GM23338 (cell line): Measurements from ENCODE around the gene CETN1.

ENCODE experiments used
- CREB1 ChIP-seq: fragments of 250-450 bp; sonication (Bioruptor Pico); IDR thresholded peaks from 2 replicates; pipeline ENCODE4 v1.5.0; 2020; ENCODE audit warnings: low read depth, mild to moderate bottlenecking, moderate library complexity
- EZH2 ChIP-seq: fragments of 200-600 bp; sonication (generic); IDR thresholded peaks from one replicate; pipeline ENCODE4 v1.8.0; 2017; ENCODE audit warnings: antibody characterized with exemption, mild to moderate bottlenecking, low read depth; ENCODE audit not compliant: unreplicated experiment
- EZH2phosphoT487 ChIP-seq: fragments of 200-600 bp; sonication (generic); IDR thresholded peaks from one replicate; pipeline ENCODE4 v1.8.1; 2018; ENCODE audit warnings: antibody characterized with exemption; ENCODE audit not compliant: unreplicated experiment
- JUNB ChIP-seq: IDR thresholded peaks from one replicate; pipeline ENCODE4 v1.6.1; 2016; ENCODE audit warnings: antibody characterized with exemption; ENCODE audit not compliant: unreplicated experiment
- NANOG ChIP-seq: IDR thresholded peaks from 2 replicates; pipeline ENCODE4 v1.6.1; 2016; ENCODE audit warnings: antibody characterized with exemption, borderline replicate concordance
- POLR2AphosphoS5 ChIP-seq: IDR thresholded peaks from 2 replicates; pipeline ENCODE4 v1.6.1; 2016; ENCODE audit warnings: antibody characterized with exemption, low read depth
- ZNF114 ChIP-seq: fragments of 250-450 bp; sonication (Bioruptor Pico); IDR thresholded peaks from 2 replicates; pipeline ENCODE4 v1.5.0; 2020; ENCODE audit warnings: mild to moderate bottlenecking, moderate library complexity
- ZNF331 ChIP-seq: fragments of 250-450 bp; sonication (Bioruptor Pico); IDR thresholded peaks from 2 replicates; pipeline ENCODE4 v1.5.0; 2020; ENCODE audit warnings: low read depth, mild to moderate bottlenecking, moderate library complexity
- ZNF462 ChIP-seq: fragments of 250-450 bp; sonication (Bioruptor Pico); IDR thresholded peaks from 2 replicates; pipeline ENCODE4 v1.5.0; 2020; ENCODE audit warnings: mild to moderate bottlenecking, moderate library complexity
- TF ChIP-seq, protein P1 (sequence below), 2 experiments: fragments of 200-600 bp in 1 of 2; sonication (generic) in 1 of 2; conservative IDR thresholded peaks; 2 replicates each; pipeline versions ENCODE4 v1.5.1 to v1.6.1; 2016 to 2017; ENCODE audit warnings: antibody characterized with exemption in 2 of 2, low read depth in 2 of 2, mild to moderate bottlenecking in 2 of 2, moderate library complexity in 1 of 2
- TF ChIP-seq, protein P2 (sequence below): IDR thresholded peaks from one replicate; pipeline ENCODE4 v1.6.1; 2018; ENCODE audit warnings: antibody characterized with exemption; ENCODE audit not compliant: unreplicated experiment
- TF ChIP-seq, protein P3 (sequence below): IDR thresholded peaks from 2 replicates; pipeline ENCODE4 v1.6.1; 2016; ENCODE audit warnings: antibody characterized with exemption

DNA sequence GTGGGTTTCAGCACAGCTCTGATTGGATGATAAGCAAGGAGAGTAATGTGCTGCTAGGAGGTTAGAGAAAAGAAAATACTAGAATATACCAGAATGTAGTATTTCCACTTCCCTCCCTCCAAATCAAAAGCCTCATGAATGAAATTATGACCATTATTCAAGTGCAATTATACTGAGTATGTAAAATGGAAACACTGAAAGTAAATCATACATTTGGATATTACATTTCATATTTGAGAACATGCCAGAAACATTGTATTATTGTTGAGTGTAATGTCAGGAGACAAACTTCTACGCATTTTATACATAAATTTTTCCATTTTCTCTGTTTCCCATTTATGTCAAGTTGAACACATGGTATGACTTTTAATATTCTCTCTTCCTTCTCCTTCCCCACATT lies 942 bp upstream of the CETN1 start:
- TF ChIP-seq, protein P1, sequence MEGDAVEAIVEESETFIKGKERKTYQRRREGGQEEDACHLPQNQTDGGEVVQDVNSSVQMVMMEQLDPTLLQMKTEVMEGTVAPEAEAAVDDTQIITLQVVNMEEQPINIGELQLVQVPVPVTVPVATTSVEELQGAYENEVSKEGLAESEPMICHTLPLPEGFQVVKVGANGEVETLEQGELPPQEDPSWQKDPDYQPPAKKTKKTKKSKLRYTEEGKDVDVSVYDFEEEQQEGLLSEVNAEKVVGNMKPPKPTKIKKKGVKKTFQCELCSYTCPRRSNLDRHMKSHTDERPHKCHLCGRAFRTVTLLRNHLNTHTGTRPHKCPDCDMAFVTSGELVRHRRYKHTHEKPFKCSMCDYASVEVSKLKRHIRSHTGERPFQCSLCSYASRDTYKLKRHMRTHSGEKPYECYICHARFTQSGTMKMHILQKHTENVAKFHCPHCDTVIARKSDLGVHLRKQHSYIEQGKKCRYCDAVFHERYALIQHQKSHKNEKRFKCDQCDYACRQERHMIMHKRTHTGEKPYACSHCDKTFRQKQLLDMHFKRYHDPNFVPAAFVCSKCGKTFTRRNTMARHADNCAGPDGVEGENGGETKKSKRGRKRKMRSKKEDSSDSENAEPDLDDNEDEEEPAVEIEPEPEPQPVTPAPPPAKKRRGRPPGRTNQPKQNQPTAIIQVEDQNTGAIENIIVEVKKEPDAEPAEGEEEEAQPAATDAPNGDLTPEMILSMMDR (conservative IDR thresholded peaks at IDR 0.05; ENCODE audit: low read depth in 2 of 2), result no peak
- TF ChIP-seq CREB1 (CRISPR knock-in tag), result no peak
- TF ChIP-seq NANOG, result no peak
- TF ChIP-seq EZH2phosphoT487, result no peak
- TF ChIP-seq EZH2, result no peak
- no peak for TF ChIP-seq ZNF462 (CRISPR knock-in tag)
- no peak for TF ChIP-seq ZNF331 (CRISPR knock-in tag)
- no peak for TF ChIP-seq POLR2AphosphoS5
- TF ChIP-seq JUNB, result no peak
- TF ChIP-seq, protein P2, sequence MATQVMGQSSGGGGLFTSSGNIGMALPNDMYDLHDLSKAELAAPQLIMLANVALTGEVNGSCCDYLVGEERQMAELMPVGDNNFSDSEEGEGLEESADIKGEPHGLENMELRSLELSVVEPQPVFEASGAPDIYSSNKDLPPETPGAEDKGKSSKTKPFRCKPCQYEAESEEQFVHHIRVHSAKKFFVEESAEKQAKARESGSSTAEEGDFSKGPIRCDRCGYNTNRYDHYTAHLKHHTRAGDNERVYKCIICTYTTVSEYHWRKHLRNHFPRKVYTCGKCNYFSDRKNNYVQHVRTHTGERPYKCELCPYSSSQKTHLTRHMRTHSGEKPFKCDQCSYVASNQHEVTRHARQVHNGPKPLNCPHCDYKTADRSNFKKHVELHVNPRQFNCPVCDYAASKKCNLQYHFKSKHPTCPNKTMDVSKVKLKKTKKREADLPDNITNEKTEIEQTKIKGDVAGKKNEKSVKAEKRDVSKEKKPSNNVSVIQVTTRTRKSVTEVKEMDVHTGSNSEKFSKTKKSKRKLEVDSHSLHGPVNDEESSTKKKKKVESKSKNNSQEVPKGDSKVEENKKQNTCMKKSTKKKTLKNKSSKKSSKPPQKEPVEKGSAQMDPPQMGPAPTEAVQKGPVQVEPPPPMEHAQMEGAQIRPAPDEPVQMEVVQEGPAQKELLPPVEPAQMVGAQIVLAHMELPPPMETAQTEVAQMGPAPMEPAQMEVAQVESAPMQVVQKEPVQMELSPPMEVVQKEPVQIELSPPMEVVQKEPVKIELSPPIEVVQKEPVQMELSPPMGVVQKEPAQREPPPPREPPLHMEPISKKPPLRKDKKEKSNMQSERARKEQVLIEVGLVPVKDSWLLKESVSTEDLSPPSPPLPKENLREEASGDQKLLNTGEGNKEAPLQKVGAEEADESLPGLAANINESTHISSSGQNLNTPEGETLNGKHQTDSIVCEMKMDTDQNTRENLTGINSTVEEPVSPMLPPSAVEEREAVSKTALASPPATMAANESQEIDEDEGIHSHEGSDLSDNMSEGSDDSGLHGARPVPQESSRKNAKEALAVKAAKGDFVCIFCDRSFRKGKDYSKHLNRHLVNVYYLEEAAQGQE, result no peak
- TF ChIP-seq, protein P3, sequence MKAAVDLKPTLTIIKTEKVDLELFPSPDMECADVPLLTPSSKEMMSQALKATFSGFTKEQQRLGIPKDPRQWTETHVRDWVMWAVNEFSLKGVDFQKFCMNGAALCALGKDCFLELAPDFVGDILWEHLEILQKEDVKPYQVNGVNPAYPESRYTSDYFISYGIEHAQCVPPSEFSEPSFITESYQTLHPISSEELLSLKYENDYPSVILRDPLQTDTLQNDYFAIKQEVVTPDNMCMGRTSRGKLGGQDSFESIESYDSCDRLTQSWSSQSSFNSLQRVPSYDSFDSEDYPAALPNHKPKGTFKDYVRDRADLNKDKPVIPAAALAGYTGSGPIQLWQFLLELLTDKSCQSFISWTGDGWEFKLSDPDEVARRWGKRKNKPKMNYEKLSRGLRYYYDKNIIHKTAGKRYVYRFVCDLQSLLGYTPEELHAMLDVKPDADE, result no peak
- no peak for TF ChIP-seq ZNF114
